HuH-7 (cell line): ENCODE measurements around the gene ANKS1A.
"Not testable (repeated sequence)": the region's sequence is repeated elsewhere in the genome, so short reads cannot be mapped to it uniquely, and the experiment has no call there.

Experiments
- DNase-seq: peaks from one replicate; pipeline ENCODE4 v3.0.0; 2011; ENCODE audit warnings: low spot score

ANKS1A gene

DNA sequence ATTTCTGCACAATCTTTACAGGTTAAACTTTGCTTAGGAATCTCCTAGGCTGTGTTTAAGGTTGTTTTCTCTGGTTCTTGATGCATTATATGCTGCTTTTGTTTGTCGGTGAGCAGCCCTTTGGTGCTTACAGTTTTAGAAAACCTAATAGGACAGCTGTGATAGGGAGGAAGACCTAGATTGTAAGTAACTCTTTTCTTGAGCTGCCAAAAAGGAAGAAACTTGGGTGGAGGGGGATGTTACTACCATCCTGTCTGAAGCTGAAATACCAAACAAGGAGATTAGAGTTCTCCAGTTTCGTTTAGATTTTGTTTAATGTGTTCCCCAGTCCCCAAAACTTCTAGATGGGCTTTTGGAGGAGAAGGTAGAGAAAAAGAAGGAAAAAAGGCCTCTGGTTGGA is 72.0 kb downstream of the ANKS1A start:
- DNase-seq: no peak

DNA sequence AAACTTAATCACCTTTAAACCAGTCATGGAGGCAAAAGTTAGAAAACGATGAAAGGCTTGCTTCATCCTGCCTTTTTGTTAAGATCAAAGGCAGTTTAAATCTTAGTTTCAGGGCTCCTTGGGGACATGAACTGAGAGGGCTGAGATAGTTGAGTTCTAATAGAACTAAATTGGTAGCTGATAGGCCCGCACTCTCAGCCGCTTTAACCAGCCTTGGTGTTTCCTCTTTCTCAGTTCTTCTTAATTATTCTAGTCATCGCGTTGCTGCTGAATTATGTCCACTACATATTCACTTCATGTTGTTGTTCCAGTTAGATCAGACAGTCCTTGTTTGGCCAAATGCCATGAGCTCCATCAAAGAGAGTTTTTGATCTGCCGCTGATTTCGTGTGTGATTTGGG is 72.5 kb downstream of the ANKS1A start:
- DNase-seq: no peak

DNA sequence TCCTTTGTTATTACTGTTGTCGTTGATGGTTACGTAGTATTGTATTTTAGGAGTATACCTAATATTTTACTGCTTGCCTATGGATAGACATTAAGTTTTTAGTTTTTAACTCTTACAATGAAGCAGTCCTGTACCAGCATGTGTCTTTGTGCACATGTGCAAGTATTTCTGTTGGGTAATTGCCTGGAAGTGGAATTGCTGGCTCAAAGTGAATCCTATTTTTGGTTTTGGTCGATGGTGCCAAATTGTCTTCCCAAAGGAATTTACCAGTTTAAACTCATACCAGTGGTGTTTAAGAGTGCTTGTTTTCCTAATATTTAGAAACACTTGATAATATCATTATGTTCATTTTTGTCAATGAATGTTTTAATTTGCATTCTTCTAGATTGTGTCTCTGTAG is 75.5 kb downstream of the ANKS1A start:
- no peak for DNase-seq

DNA sequence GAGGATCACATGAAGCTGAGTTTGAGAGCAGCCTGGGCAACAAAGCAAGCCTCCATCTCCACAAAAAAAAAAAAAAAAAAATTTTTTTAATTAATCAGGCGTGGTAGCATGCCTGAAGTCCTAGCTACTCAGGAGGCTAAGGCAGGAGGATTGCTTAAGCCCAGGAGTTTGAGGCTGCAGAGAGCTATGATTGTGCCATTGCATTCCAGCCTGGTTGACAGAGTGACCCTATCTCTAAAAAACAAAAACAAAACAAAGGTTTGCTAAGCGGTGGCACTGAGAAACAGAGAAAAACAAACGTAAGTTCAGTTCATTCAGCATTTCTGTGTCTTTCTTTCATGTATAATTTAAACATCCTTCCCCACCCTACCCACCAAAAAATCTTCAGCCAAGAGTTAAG is 78.4 kb downstream of the ANKS1A start:
- DNase-seq: no peak

DNA sequence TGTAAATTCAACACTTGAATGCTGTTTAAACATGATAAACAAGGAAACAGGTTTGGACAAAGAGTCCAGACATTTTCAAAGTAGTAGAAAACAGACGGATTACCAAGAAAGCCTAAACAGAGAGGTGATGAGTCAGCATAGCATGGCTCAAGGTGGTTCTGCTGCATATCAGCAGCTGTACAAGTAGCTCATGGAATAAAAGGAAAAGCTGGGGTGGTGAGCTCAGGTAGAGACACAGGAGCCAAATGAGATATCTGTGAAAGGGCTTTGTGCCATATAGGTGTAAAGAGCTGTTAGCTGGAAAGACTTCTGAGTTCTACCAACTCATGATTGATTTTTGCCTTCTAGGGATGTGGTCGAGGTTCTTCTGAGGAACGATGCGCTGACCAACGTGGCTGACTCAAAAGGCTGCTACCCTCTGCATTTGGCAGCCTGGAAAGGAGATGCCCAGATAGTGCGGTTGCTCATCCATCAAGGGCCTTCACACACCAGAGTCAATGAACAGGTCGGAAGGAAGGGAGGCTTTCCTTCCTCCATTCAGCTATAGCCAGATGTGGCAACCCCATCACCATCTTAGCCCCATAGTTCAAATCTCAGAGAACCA is 80.7 kb downstream of the ANKS1A start:
- DNase-seq: no peak

DNA sequence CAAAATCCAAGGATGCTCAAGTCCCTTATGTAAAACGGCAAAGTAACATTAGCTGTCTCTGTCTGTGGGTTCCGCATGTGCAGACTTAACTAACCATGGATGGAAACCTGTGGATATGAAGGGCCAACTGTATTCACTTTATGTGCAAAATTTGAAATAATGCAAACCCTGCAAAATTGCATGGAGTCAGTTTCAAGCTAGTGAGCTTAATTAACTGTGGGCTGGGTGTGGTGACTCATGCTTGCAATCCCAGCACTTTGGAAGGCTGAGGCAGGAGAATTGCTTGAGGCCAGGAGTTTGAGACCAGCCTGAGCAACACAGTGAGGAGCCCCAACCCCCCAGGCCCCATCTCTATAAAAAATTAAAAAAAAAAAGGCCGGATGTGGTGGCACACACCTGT is 81.4 kb downstream of the ANKS1A start:
- DNase-seq: no peak

DNA sequence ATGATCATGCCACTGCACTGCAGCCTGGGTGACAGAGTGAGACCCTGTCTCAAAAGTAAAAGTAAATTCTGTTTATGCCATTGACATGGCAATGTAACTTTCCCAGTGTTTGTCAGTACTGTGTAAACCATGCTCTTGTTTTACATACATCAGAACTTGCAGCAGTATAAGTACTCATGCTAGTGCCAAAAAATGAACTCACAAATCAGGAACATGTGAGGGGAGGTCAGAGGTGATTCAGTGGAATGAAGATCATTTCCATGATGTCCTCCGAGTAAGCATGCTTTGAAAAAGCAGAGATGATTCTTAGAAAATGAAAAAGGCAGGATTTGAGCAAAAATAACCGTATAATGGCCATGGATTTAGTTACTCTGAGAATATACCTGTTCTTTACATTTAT is 81.9 kb downstream of the ANKS1A start:
- no peak for DNase-seq

DNA sequence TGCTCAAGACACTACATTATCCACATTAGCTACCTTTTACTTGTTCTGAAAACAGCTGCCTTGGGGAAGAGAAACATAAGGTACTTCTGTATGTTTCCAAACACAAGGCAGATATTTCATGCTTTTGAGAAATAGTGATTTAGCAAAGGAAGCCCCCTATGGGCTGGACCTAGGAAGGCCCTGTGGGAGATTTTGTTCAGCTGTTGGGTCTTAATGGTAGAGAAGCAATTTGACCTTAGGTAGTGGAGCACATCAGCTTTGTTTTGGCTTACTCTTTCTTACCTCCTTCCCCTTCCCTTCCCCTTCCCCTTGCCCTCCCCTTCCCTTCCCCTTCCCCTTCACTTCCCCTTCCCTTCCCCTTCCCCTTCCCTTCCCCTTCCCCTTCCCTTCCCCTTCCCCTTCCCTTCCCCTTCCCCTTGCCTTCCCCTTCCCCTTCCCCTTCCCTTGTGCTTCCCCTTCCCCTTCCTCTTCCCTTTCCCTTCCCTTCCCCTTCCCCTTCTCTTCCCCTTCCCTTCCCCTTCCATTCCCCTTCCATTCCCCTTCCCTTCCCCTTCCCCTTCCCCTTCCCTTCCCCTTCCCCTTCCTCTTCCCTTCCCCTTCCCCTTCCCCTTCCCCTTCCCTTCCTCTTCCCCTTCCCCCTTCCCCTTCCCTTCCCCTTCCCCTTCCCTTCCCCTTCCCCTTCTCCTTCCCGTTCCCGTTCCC is 84.6 kb downstream of the ANKS1A start:
- peak; percentile 20 for DNase-seq

DNA sequence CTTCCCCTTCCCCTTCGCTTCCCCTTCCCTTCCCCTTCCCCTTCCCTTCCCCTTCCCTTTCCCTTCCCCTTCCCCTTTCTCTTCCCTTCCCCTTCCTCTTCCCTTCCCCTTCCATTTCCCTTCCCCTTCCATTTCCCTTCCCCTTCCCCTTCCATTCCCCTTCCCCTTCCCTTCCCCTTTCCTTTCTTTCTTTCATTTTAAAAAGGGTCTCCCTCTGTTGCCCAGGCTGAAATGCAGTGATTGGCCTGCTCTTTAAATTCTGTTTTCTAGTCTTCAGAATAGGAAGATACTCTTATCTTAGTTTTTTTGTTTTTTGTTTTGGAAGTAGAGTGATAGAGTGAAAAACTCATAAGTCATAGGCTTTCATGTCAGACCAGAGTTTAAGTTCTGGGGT is 85.2 kb downstream of the ANKS1A start:
- DNase-seq: no peak

DNA sequence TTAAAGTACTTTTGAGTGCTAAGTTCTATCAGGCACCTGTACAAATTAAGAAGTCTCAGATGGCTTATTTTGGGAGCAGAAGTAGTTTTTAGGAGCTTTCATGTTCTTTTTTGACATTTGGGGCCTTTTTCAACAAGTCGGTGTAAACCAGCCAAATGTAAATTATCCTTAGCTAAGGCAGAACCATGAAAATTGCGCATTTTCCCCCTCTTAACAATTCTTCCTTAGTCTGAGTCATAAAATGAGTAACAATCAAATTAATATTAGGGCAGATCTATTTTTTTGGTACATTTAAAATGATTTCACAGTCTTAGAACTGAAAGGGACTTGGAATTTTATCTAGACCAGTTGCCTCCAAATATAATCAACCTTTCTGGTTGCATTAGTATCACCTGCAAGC is 87.2 kb downstream of the ANKS1A start:
- DNase-seq: no peak

DNA sequence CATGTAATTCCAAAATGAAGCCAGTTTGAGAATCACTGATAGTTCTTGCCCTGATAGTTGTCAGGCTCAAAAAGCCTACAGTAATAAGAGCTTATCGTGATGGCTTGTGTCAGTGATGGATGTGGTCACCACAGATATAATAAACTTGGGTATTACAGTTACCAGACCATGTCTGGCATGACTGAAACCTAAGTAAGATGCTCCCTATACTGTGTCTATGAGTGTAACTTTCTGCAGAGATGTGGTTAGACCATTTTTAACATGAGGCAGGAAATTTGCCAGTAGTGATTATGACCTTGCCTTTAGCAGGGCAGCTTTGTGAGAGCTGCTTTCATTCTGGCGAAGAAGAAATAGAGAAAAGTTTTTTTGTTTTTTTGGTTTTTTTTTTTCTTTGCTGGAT is 90.2 kb downstream of the ANKS1A start:
- no peak for DNase-seq

DNA sequence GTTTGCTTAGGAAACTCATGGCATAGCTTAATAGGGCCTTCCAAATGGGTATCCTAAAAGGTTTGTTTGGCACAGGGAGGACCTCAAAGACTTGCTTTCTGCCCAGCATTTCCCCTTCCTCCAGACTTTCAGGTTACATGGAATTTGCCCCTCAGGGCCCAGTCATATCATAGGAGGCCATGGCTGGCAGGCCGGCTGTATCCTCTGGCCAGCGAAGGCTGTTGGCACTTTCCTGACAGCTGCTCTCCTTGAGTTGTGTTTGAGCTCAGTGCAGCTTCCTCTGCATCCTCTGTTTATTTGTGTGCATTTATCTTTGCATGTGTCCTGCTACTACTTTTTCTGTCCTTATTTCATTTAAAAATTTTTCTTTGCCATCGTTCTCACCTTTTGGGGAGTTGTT is 90.9 kb downstream of the ANKS1A start:
- no peak for DNase-seq

DNA sequence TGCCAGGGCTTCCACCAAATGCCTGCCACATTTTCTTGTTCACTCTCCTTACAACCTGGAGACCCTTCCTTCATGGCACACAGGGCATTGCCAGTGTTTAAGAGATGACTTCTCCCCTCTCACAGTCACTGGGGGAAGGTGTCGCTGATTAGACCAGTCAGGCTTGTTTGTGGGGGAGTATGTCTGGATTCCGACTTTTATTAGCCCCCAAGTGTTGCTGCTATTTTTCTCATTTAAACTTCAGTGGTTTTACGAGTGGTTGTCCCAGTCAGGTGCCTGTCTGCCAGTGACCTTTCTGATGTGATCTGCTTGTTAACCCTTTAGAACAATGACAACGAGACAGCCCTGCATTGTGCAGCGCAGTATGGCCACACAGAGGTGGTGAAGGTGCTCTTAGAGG is 92.3 kb downstream of the ANKS1A start:
- DNase-seq: no peak

DNA sequence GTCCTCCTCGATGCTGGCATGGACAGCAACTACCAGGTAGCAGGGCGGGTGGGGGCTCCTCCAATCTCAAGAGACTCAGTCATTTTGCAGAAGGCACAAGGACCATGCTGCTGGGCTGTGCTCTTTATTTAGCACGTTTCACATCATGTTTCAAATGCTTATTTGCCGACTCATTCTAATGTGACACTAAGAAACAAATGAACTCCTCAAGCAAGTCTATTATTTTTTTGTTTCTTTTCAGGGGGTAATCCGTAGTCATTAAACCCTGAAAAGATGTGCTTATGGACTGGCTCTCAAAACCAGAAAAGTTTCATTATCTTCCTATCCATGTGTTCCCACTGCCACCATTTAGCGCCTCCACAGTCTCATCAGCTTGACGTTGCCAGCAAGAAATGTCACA is 92.9 kb downstream of the ANKS1A start:
- no peak for DNase-seq

DNA sequence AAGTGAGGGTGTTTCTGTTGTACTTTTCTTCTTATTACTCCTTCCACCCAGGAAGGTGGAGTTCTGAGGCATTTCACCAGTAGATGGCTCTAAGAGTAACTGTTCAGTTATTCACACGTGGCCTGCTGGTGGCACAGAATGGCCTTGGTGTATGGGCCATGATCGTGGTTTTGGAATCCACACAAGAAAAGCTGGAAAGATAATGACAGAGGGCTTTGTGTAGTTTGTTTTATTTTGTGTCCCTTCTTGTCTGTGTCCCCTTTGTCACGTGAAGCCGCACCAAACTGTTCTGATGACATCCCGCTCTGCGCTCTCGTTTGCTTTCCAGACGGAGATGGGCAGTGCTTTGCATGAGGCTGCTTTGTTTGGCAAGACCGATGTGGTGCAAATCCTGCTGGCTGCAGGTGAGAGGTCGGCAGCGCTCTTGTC is 93.4 kb downstream of the ANKS1A start:
- DNase-seq: peak; percentile 18

DNA sequence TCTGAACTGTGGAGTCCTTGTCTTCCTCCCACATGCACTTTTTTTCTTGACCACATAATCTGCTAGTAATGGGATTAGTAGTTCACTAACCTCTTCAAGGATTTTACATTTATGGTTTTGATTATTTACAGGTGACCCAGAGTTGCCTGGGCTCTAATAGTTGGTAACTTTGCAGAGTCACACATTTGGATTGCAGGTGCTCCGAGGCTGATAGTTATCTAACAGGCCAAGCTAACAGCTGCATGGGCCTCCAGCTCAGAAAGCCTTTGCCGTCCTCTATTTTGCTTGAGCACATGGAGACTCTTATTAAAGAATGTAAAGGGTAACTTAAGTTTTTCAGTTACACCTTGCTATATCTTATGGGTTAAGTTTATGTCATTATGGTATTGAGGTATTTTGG is 95.4 kb downstream of the ANKS1A start:
- no peak for DNase-seq

DNA sequence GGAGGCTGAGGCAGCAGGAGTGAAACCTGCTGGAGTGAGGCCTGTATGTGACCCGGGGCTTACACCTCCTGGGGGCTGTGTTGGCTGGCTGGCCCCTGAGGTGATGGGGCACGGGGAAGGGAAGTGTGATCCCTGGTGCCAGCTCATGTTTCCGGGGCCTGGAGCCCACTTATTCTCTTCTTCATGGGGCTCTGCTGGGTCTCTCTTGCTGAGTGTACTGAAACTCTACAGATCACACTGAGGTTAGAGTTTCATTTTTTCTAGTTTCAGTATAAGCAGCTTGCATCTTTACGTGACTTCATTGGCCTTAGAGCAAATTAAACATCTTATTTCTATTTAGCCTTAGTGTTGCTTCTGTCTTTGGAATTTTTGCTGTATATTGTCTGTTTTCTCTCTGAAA is 96.2 kb downstream of the ANKS1A start:
- no peak for DNase-seq

DNA sequence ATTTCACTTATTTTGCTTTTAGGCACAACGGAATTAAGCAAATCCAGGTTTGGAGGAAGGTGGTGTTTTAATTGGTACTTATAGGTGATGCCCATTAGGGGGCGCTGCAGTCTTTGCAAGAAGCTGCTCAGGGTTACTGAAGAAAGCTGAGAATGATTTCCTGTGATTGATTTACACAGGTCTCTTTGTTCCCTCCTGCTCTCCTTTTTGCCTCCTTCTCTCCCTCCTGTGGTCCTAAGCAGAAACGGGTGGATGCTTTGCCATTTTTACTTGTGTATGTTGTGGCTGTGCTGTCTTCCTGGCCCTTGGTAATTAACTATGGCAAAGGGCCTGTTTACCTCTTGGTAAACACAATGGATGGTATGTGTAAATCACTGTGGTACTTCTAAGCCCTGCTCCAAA is 97.8 kb downstream of the ANKS1A start:
- peak; percentile 40 for DNase-seq

DNA sequence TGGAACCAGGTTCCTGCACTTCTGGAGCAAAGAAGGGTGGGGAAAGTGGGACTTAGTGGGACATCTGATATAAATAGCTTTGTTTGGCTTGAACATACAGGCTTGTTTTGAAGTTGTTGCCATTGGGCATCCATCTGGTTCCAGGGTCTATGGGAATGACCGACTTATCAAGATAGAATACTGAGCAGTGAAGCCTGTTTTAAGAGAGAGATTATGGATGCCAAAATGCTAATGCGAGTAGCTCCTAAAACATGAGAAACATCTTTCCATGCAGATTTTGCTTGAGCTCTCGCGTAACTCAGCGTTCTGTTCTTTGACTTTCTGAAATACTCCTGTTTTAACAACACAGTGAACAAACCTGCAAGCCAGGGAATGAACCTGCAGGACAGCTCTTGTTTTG is 98.5 kb downstream of the ANKS1A start:
- no peak for DNase-seq

DNA sequence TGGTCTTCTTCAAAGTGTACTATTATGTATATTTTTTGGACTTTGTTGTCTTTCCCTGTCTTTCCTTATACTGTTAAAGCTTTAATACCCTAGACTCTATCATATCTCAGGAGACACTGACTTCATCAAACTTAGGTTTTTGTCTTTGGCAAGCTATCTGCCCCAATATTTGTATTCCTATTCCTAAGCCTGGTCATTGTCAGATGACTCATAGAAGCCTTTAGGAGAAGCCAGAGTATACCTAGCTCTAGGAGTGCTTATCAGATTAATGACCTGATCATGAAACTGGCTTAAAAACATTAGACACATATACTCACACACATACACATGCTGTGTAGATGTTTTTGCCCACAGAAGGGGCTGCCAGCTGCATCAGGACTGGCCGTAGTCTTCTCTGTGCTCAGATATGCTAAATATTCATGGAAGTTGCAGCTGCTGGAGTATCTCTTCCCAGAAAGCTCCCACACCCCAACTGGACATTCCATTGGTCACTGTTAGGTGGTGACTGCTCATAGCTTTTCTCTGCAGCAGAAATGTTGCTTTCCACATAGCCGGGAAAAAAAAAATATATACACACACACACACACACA is 102.0 kb downstream of the ANKS1A start:
- no peak for DNase-seq

DNA sequence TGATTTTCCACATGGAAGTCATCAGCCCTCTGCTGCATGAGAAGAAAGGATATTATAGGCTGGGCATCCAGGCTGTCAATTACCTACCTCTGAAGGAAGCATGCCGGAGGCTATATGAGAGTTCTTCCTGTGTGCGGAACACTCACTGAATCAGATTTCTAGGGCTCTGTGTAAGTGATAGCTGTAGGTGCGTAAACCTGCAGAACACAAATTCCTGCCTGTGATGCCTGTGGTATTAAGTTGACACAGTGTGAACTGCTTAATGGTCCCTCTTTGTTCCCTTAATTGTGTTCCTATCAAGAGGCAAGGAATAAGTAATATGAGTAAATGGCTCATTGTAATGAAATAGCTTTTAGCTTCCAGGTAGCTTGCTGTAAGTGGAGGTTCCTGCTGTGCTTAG is 103.3 kb downstream of the ANKS1A start:
- no peak for DNase-seq

DNA sequence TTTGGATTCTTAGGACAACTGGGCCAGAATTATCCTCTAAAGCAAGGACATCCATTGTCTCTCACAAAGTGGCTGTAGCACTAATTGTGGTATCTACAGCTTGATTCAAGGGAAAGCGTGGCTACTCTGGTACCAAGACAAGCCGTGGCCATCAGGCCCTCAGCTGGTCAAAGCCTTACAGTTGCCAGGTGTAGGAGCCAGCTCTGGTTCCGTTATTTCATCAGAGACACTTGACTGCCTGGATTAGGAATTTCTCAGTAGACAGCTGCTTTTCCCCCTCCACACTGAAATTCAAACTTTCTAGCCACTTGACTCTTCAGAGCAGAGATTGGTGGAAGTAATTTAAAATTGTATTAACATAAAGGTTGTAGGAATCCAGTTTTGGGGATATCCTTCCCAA is 104.2 kb downstream of the ANKS1A start:
- DNase-seq: no peak

DNA sequence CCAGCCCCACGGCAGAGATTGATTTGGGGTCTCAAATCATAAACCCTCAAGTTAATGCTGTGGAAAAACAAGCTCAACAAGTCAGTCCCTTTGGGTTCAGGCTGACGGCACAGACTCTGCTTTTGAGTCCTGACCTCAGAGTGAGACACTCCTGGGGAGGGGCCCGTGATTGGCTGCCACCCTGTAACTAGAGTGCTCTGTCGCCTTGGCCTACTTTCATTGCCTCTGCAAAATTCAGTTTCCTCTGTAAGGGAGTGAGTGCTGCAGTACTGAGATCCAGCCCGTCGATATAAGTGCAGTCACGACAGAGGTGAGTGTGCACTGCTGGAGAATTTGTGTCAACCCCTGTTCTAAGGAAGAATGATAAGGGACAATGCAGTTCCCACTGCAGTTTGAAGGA is 105.6 kb downstream of the ANKS1A start:
- DNase-seq: no peak

DNA sequence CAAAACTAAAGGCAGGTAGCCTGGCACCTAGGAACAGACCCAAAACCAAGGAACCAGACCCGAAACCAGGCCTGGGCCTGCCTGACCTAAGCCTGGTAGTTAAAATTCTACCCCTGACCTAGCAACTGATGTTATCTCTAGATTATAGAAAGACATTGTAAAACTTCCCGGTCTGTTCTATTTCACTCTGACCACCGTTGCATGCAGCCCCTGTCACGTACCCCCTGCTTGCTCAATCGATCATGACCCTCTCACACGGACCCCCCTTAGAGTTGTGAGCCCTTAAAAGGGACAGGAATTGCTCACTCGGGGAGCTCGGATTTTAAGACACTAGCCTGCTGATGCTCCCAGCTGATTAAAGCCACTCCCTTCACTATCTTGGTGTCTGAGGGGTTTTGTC is 109.4 kb downstream of the ANKS1A start:
- DNase-seq: not testable (repeated sequence)
